Bronchial epithelial cell (primary cell): ENCODE data around the gene CDH13. TPM values are rescaled to one million over a fixed set of nuclear protein-coding genes. Genes with fewer than 3 reads are reported as not detected.

ENCODE experiments used
- DNase-seq: peaks from one replicate; pipeline ENCODE4 v3.0.0-alpha.2; 2010; ENCODE audit warnings: low read depth
- FAIRE-seq: peaks from 2 replicates; lab custom pipeline; 2011; peaks lifted over from hg19 to GRCh38; lab: Jason Lieb, UNC
- H3K27me3 ChIP-seq: 2 replicates; pipeline ENCODE4 v1.5.1; 2011; ENCODE audit warnings: low read length; ENCODE audit not compliant: control insufficient read depth, insufficient read depth
- H3K36me3 ChIP-seq: 2 replicates; pipeline ENCODE4 v1.5.1; 2011; ENCODE audit warnings: low read length; ENCODE audit not compliant: control insufficient read depth, insufficient read depth
- H3K4me3 ChIP-seq: 2 replicates; pipeline ENCODE4 v1.5.1; 2011; ENCODE audit warnings: mild to moderate bottlenecking, low read depth, low read length, control low read depth
- total RNA-seq: library from RNA; depleted of rRNA; stranded (reverse); fragments of >200 nt; gene quantifications from 2 replicates; pipeline ENCODE4 v1.2.1, GENCODE V29; 2014
- TF ChIP-seq, protein P1 (sequence below): IDR thresholded peaks from 2 replicates; pipeline ENCODE4 v1.5.1; 2011; ENCODE audit warnings: mild to moderate bottlenecking, moderate library complexity, low read length, control low read depth, inconsistent platforms; ENCODE audit not compliant: insufficient read depth, severe bottlenecking

CDH13 gene
- total RNA-seq, 1 donor from 2014 or later, result 31.3 TPM

DNA sequence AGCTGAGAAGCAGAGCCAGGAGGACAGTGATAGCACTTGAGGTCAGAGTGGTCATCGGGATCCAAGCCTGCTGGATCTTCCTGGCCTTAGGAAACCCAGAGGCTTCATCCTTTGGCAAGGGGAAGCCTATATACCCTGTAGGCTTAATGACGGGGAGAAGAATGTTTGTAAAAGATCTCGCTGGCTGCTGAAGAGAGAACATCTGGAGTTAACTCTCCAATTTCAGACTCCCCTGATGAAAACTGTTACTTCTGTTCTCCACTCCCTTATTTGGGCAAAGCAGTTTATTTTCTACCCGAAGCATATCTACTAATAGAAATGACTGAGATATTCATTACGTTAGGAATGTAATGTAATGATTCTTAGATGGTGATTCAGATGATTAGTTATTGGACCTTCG, 487.0 kb downstream of the CDH13 start:
- FAIRE-seq, result no peak
- no peak for DNase-seq
- TF ChIP-seq, protein P1, sequence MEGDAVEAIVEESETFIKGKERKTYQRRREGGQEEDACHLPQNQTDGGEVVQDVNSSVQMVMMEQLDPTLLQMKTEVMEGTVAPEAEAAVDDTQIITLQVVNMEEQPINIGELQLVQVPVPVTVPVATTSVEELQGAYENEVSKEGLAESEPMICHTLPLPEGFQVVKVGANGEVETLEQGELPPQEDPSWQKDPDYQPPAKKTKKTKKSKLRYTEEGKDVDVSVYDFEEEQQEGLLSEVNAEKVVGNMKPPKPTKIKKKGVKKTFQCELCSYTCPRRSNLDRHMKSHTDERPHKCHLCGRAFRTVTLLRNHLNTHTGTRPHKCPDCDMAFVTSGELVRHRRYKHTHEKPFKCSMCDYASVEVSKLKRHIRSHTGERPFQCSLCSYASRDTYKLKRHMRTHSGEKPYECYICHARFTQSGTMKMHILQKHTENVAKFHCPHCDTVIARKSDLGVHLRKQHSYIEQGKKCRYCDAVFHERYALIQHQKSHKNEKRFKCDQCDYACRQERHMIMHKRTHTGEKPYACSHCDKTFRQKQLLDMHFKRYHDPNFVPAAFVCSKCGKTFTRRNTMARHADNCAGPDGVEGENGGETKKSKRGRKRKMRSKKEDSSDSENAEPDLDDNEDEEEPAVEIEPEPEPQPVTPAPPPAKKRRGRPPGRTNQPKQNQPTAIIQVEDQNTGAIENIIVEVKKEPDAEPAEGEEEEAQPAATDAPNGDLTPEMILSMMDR, result no peak
- H3K4me3 ChIP-seq, result no peak overlapping the region
- no peaks in the 10 kb centered on the region for H3K36me3 ChIP-seq
- no peaks in the 10 kb centered on the region for H3K27me3 ChIP-seq

DNA sequence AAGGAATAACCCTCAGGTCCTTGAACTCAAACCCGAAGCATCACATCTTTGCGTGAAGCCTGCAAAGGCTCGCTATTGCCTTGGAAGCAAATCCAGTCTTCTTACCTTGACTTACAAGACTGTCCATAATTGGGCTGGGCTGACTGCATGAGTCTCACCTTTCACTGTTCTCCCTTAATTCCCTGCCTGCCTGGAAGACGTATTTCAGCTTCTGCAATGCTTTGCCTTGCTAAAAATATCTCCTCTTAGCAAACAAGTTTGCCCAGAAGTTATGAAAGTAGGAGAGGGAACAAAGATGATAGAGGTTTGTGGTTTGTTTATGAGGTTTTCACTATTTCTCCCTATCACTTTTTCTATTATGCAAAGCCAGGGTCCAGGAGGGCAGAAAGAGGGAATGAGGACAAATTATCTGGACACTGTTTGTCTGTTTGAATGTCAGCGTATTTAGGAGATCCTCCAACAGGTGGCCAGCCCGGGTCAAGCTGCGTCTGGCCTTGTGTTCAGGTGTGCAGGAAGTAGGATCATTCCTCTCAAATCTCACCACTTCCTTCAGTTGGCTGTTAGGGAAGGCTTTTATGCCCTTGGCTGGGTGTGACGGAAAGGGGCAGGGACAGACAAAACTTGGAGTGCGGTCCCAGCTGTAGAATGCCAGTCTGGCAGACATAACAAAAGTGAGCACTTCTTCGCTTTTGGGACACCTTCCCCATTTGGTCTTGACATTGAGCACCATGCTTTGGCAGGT, 488.9 kb downstream of the CDH13 start:
- Histone ChIP-seq H3K27me3 (no peaks in the 10 kb centered on the region), H3K4me3 (no peak overlapping the region), H3K36me3 (no peaks in the 10 kb centered on the region)
- TF ChIP-seq, protein P1, result no peak
- DNase-seq (no peak), FAIRE-seq (peak; percentile 7)

DNA sequence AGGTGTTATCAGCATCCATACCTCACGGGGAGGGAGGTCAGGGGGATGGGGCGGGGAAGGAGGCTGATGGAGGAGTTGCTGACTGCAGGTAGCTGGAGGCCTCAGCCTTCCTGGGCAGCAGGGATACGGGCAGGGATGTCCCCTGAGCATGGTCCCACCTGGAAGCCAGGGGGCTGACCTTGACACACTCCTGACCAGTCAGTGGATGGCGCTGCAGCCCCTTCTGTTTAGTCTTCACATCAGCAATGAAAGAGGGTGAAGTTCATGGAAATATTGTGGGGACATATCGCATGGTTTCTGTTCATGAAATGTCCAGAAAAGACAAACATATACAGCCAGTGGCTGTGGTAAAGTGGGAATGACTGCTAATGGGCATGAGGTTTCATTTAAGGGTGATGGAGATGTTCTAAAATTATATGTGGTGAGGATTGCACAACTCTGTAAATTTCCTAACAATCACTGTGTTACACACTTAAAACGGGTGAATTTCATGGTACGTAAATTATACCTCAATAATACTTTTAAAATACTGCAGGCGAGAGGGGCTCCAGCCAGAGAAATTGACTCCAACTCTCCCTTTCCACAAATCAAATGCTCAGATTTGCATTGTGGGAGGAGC, 489.6 kb downstream of the CDH13 start:
- DNase-seq (no peak), FAIRE-seq (peak; percentile 97)
- TF ChIP-seq, protein P1, result no peak
- no peak overlapping the region for H3K4me3 ChIP-seq
- no peaks in the 10 kb centered on the region for H3K36me3 ChIP-seq
- H3K27me3 ChIP-seq, result no peaks in the 10 kb centered on the region

DNA sequence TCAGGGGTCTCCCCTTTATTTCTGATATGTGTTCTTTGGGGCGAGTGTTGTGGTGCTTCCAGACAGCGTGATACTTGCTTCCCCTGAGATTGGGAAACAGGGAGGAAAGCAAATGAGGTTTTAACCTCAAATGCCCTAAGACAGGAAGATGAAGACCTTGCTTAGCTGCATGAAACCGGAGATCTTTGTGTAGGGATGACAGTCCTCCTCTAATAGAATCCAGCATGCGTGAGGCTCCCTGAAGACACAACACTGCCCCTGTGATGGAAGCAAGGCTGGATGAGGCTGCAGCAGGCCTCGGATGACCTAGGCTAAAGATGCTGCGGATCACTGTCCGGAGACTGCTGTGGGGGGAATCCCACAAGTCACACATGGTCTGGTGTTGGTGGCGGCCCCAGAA, 491.0 kb downstream of the CDH13 start:
- TF ChIP-seq, protein P1, result no peak
- Histone ChIP-seq H3K36me3 (no peaks in the 10 kb centered on the region), H3K27me3 (no peaks in the 10 kb centered on the region), H3K4me3 (no peak overlapping the region)
- DNase-seq (no peak), FAIRE-seq (no peak)

DNA sequence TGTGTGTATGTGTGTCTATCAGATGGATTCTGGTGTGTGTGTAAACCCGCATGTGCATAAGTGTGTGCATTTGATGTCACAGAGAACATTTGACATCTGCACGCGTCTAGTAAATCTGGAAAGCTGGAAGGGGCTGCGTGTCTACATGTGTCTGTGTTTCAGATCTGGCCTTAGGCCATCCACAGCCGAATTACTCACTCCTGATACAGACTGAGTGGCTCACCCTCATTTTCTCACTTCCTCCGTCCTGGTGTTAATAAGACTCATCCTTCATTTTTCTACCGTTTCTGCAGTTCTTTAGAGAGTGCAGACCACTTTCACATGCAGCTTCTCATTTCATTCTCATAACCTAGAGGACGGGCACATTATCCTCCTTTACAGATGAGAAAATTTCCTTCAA, 491.6 kb downstream of the CDH13 start:
- Histone ChIP-seq H3K27me3 (no peaks in the 10 kb centered on the region), H3K4me3 (no peak overlapping the region), H3K36me3 (no peaks in the 10 kb centered on the region)
- no peak for DNase-seq
- TF ChIP-seq, protein P1, result no peak
- no peak for FAIRE-seq
